Smooth muscle cell (in vitro differentiated cells): Measurements from ENCODE around the gene FGGY. TPM values are rescaled to one million over a fixed set of nuclear protein-coding genes. Genes with fewer than 3 reads are reported as not detected.

ENCODE experiments used
- DNase-seq: peaks from one replicate; lab custom pipeline; 2025; ENCODE audit not compliant: unreplicated experiment; lab: John Stamatoyannopoulos, UW
- H2AFZ ChIP-seq: fragments of 200-600 bp; sonication (generic); 2 replicates; pipeline ENCODE4 v1.6.0; 2016; ENCODE audit warnings: antibody characterized with exemption, low read depth, mild to moderate bottlenecking
- H3F3A ChIP-seq: fragments of 200-600 bp; sonication (generic); 2 replicates; pipeline ENCODE4 v1.6.0; 2017; ENCODE audit warnings: antibody characterized with exemption, low read depth
- H3K27ac ChIP-seq: fragments of 200-600 bp; sonication (generic); 2 replicates; pipeline ENCODE4 v1.5.1; 2016; ENCODE audit warnings: low read depth, mild to moderate bottlenecking
- H3K27me3 ChIP-seq: fragments of 200-600 bp; sonication (generic); 2 replicates; pipeline ENCODE4 v1.6.1; 2016; ENCODE audit warnings: low read depth, mild to moderate bottlenecking
- H3K36me3 ChIP-seq: fragments of 200-600 bp; sonication (generic); 2 replicates; pipeline ENCODE4 v1.5.1; 2016; ENCODE audit warnings: low read depth
- H3K4me1 ChIP-seq: fragments of 200-600 bp; sonication (generic); 2 replicates; pipeline ENCODE4 v1.5.1; 2016; ENCODE audit warnings: low read depth
- H3K4me2 ChIP-seq: fragments of 200-600 bp; sonication (generic); 2 replicates; pipeline ENCODE4 v1.6.0; 2016; ENCODE audit warnings: mild to moderate bottlenecking
- H3K4me3 ChIP-seq: fragments of 200-600 bp; sonication (generic); 2 replicates; pipeline ENCODE4 v1.5.1; 2016; ENCODE audit warnings: mild to moderate bottlenecking
- H3K79me2 ChIP-seq: fragments of 200-600 bp; sonication (generic); 2 replicates; pipeline ENCODE4 v1.6.0; 2016; ENCODE audit warnings: low read depth, mild to moderate bottlenecking
- H3K9ac ChIP-seq: fragments of 200-600 bp; sonication (generic); 2 replicates; pipeline ENCODE4 v1.6.0; 2016; ENCODE audit warnings: low read depth
- H3K9me3 ChIP-seq: fragments of 200-600 bp; sonication (generic); replicated peaks from 2 replicates; pipeline ENCODE4 v1.5.1; 2016; ENCODE audit warnings: low read depth
- H4K20me1 ChIP-seq: fragments of 200-600 bp; sonication (generic); 2 replicates; pipeline ENCODE4 v1.6.0; 2016; ENCODE audit warnings: low read depth
- WGBS: methylation state at CpG from one replicate; pipeline ENCODE4 v1.1.7; 2016; ENCODE audit warnings: low lambda C conversion rate; 5-methylcytosine and 5-hydroxymethylcytosine counted together
- polyA plus RNA-seq: library from polyadenylated mRNA; unstranded; fragments of >200 nt; fragmentation: Nextera tagmentation; extraction: Ambion mirVana; gene quantifications from 2 replicates; pipeline ENCODE4 v1.2.1, GENCODE V29; 2016
- total RNA-seq: library from RNA; depleted of rRNA; stranded (reverse); fragments of >200 nt; gene quantifications from 2 replicates; pipeline ENCODE4 v1.2.3, GENCODE V29; 2014
- TF ChIP-seq, protein P1 (sequence below): fragments of 200-600 bp; sonication (generic); IDR thresholded peaks from 2 replicates; pipeline ENCODE4 v1.5.1; 2017; ENCODE audit warnings: borderline replicate concordance, mild to moderate bottlenecking, antibody characterized with exemption; ENCODE audit not compliant: insufficient read depth, poor library complexity, severe bottlenecking

FGGY gene
- total and polyA plus RNA-seq, 2 experiments from 2014 or later = 5.1 to 9.2 TPM

DNA sequence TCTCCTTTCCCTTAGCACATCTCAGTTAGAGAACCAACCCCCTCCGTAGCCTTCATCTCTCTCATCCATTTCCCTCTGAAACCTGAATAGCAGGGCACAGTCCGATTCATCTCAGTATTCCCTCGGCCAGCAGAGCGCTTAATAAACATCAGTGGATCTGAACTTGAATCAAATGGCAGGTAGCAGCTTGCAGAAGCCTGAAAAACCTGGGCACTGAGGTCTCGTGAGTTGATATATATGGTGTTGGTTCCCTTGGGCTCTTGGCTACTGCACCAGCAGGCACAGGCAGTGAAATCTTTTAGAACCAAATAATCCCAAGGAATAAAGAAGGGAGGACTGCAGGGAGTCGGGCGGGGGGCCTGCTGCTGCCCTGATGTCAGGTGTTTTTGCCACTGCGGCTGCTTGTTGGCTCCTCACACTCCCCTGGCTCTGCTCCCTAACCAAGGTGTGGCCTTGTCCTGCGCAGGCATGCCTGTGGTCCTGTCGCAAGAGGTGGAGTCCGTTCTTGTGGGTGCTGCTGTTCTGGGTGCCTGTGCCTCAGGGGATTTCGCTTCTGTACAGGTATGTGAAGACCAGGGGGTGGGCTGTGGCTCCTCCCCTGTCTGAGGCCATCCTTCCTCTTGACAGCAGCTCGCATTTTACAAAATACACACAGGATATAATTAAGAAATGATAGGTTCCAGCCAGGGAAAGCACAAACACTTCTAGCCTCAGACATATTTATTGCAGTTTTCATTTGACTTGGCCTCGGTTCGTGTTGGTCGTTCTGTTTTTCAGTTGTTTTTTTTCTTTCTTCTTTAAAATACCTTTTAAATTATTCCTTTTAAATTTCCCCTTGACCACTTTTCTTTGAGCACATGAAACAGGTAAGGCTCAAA lies 376.9 kb downstream of the FGGY start:
- H3K4me1 ChIP-seq = peaks cover 41% of the 10 kb centered on the region
- no peak overlapping the region for H3K4me3 ChIP-seq
- no peaks in the 10 kb centered on the region for H3K79me2 ChIP-seq
- H3F3A ChIP-seq = peaks cover 4% of the 10 kb centered on the region
- H3K9me3 ChIP-seq = no peaks in the 10 kb centered on the region
- no peaks in the 10 kb centered on the region for H3K27me3 ChIP-seq
- H3K27ac ChIP-seq = peak overlapping the region; percentile 10
- H3K9ac ChIP-seq = no peak overlapping the region
- TF ChIP-seq, protein P1, sequence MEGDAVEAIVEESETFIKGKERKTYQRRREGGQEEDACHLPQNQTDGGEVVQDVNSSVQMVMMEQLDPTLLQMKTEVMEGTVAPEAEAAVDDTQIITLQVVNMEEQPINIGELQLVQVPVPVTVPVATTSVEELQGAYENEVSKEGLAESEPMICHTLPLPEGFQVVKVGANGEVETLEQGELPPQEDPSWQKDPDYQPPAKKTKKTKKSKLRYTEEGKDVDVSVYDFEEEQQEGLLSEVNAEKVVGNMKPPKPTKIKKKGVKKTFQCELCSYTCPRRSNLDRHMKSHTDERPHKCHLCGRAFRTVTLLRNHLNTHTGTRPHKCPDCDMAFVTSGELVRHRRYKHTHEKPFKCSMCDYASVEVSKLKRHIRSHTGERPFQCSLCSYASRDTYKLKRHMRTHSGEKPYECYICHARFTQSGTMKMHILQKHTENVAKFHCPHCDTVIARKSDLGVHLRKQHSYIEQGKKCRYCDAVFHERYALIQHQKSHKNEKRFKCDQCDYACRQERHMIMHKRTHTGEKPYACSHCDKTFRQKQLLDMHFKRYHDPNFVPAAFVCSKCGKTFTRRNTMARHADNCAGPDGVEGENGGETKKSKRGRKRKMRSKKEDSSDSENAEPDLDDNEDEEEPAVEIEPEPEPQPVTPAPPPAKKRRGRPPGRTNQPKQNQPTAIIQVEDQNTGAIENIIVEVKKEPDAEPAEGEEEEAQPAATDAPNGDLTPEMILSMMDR = no peak
- no peaks in the 10 kb centered on the region for H3K36me3 ChIP-seq
- no peak for DNase-seq
- H3K4me2 ChIP-seq = no peak overlapping the region
- 74% methylated on average over 16 of the region's 16 CpGs for WGBS
- H2AFZ ChIP-seq = no peak overlapping the region
- no peaks in the 10 kb centered on the region for H4K20me1 ChIP-seq

DNA sequence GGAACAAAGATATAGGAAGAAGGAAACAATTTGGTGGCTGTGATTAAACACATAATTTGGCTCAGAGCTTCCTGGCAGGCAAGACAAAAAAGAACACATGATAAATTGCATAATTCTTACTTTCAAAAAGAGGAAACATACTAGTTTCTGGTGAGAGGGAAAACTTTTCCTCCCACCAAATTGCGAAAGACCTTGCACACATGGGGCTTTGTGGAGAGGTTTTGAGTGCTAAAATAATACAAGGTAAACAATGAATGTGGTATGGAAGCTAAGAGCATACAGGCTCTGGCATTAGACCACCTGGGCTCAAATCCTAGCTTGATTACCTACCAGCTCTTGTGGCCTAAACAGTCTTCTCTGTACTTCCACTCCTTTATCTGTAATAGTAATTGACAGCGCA lies 377.7 kb downstream of the FGGY start:
- TF ChIP-seq, protein P1 = no peak
- Histone ChIP-seq H2AFZ (no peak overlapping the region), H3F3A (peaks cover 4% of the 10 kb centered on the region), H3K36me3 (no peaks in the 10 kb centered on the region), H3K9ac (no peak overlapping the region), H3K4me3 (no peak overlapping the region), H3K79me2 (no peaks in the 10 kb centered on the region), H4K20me1 (no peaks in the 10 kb centered on the region), H3K4me1 (peaks cover 48% of the 10 kb centered on the region), H3K9me3 (no peaks in the 10 kb centered on the region), H3K4me2 (no peak overlapping the region), H3K27ac (peak overlapping the region; percentile 10), H3K27me3 (no peaks in the 10 kb centered on the region)
- 94% methylated on average over 2 of the region's 2 CpGs for WGBS
- DNase-seq = no peak

DNA sequence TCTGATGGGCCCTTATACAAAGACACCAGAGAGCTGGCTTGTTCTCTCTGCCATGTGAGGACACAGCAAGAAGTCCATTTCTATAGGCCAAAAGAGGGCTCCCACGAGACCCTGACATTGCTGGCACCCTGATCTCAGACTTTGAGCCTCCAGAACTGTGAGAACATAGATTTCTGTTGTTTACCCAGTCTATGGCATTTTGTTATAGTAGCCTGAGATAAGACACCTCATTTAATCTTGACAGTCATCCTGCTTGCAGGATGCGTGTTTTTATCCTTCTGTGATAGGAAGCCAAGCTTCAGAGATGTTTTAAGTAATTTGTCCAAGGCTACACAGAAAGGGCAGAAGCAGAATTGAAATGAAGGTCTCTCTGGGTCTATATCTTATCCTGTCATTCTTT lies 379.0 kb downstream of the FGGY start:
- Histone ChIP-seq H3K9me3 (no peaks in the 10 kb centered on the region), H3K4me3 (no peak overlapping the region), H3F3A (peaks cover 4% of the 10 kb centered on the region), H4K20me1 (no peaks in the 10 kb centered on the region), H3K36me3 (no peaks in the 10 kb centered on the region), H3K4me2 (no peak overlapping the region), H2AFZ (no peak overlapping the region), H3K27me3 (no peaks in the 10 kb centered on the region), H3K79me2 (no peaks in the 10 kb centered on the region), H3K27ac (no peak overlapping the region), H3K4me1 (peaks cover 46% of the 10 kb centered on the region), H3K9ac (no peak overlapping the region)
- WGBS = 58% methylated on average over 2 of the region's 2 CpGs
- DNase-seq = no peak
- TF ChIP-seq, protein P1 = no peak

DNA sequence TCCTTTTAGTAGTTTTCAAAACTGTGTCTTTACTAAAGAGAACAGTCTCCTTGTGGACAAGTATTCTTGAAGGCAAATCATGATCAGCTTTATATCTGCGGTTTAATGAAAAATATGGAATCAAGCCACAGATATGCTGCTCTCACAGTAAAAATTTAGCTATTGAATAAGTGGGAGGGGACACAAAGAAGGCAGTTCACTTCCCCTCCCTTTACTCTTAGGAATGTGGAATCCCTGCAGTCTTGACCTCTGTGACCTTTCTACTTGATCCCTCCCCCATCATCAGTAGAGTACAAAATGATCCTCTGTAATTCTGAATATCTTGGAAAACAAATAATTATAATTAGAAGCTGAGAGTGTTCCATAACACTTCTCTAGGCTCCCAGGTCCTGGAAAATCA lies 381.1 kb downstream of the FGGY start:
- Histone ChIP-seq H3K9me3 (no peaks in the 10 kb centered on the region), H3K4me3 (no peak overlapping the region), H3K36me3 (no peaks in the 10 kb centered on the region), H3K79me2 (no peaks in the 10 kb centered on the region), H3K9ac (no peak overlapping the region), H3K4me1 (peaks cover 63% of the 10 kb centered on the region), H4K20me1 (no peaks in the 10 kb centered on the region), H2AFZ (no peak overlapping the region), H3K4me2 (peak overlapping the region; percentile 70), H3K27me3 (no peaks in the 10 kb centered on the region), H3F3A (peaks cover 4% of the 10 kb centered on the region), H3K27ac (peak overlapping the region; percentile 61)
- WGBS = 95% methylated on average over 1 of the region's 1 CpG
- TF ChIP-seq, protein P1 = no peak
- no peak for DNase-seq
